EH (cell line): ENCODE measurements around the gene CHST15.

Experiments
- DNase-seq: peaks from one replicate; pipeline ENCODE4 v3.0.0-alpha.2; 2015; ENCODE audit warnings: low read depth

The CHST15 gene

DNA sequence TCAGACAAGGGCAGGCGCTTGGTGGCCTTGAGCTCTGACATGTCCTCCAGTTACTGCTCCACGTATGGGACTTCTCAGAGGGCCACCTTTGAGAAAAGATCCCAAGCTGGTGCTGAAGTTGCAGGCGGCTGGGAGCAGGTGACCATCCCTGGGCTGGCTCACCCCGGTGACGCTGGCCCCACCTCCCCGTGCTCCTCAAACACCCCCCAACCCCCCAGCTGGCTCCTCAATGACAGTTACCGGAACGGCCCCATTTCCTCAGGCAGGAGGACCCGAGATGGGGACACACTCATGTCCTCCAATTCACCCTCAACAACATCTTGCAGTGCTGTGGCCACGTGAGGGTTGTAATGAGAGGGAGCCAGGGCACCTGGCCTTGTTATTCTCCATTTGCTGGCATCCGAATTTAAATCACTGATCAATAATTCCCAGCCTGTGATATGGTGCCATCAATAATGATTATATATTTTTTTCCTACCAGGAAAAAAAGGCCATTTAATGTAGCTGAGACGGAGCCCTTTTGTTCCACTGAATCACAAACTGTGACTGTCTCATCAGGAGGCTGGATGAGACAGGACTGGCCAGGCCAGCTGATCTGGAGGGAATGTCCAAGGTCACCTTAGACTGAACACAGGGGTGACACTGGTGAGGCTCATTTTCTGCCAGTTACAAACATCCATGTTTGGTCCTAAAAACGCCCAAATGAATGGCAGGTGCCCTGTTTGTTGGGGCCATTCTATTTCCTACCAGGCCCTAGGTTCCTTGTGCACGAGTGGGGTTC, 64.5 kb downstream of the CHST15 start:
- DNase-seq: no peak

DNA sequence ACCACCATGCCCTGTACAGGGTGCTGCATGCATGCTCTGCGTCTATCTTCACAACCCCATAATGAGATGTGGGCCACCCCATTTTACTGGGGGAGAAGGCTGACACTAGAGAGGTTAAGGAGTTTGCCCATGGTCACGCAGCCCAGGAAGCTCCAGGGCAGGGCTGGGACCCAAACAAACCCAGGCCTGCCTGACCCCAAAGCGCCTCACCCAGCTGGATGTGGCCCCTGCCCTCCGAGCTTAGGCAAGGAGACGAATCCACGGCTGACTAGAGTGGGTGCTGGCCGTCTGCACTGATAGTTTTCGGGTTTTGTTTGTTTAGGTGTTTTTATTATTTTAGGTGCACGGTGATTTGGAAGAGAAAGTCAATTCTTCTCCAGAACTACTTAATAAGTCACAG, 65.7 kb downstream of the CHST15 start:
- DNase-seq: no peak

DNA sequence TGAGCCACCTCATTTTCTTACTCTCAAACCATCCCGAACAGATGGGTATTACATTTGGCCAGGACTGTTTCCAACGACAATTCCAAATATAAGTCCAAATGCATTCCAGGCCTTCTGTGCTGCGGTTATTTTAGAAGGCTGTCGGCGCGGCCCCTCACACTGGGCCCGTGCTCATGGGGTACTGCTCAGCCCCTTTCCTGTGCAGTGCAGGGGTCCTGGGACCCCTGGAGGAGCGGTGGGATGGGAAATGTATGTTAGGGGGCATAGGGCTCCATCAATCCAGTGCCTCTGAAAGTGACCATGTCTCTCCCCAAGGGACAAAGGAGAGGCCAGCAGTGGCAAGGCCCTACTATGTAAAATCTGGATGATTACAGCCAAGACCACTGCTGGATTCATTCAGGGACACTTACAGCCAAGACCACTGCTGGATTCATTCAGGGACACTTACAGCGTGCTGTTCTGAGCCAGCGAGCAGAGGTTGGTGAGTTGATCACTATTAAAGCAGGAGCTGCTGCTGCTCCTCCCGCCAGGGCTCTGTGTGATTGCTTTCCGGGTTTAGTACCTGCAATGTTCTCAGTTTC, 66.3 kb downstream of the CHST15 start:
- DNase-seq: no peak

DNA sequence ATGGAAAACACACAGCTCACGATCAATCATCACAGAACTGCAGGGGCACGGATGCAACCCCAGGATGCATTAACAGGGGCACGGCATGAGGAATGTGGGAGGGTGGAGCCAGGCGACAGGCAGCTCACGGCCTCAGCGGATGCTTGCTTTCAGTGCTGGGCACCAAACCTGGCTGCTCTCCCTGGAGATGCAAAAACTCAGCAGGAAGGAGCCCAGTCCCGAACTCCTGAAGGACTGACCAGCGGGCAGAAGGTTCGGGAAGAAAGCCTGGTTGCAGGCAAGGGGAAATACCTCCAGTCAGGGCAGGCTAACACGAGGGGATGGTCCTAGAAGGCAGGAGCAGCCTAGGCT, 66.8 kb downstream of the CHST15 start:
- no peak for DNase-seq

DNA sequence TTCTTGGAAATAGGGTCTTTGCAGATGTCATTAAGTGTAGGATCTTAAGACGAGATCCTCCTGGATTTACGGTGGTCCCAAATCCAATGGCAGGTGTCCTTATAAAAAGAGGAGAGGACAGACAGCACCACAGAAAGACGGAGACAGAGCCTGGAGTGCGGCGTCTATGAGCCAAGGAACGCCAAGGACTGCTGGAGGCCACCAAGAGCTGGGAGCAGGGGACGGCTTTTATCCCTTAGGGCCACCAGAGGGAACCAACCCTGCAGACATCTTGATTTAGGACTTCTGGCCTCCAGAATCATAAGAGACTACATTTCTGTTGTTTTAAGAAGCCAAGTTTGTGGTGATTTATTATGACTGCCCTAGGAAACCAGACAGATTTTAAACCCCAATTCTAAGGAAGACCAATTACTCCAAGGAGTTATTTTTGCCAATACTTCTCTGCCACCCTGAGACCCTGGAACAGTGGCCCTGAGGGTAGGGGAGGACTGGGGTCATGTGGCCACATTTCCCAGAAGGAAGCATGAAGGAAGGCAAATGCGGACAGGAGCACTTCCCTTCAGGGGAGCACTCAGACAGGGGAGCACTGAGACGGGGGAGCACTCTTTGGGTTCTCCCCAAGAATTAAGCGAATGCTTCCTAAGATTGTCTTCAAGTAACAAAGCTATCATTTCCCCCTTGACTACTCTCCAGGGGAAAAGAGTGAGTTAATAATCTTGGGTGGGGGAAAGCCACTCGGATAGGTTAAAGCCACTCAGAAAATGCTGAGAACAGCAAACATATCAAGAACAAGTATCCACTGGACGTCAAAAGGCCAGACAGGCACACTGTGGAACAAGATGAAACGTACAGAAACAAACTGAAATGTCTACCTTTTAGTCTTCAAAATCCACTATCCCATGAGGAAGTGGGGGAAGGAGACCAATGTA, 67.5 kb downstream of the CHST15 start:
- peak; percentile 61 for DNase-seq

DNA sequence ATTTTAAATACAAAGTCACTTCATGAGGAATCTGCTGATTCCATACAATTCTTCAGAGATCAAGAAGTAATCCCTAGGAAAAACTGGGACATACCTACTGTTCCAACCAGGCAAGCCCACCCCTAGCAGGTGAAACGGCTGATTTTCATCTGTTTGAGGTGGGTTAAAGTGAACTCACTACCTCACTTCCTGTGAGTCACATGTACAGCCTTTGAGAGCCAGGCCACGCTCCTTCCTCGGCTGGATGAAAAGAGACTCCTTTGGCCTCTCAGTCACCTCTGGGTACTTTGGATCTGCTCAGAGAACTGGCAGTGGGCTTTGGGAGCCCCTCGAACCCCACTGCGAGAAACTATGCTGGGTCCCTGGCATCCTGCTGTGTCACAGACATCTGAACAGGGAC, 68.2 kb downstream of the CHST15 start:
- DNase-seq: no peak

DNA sequence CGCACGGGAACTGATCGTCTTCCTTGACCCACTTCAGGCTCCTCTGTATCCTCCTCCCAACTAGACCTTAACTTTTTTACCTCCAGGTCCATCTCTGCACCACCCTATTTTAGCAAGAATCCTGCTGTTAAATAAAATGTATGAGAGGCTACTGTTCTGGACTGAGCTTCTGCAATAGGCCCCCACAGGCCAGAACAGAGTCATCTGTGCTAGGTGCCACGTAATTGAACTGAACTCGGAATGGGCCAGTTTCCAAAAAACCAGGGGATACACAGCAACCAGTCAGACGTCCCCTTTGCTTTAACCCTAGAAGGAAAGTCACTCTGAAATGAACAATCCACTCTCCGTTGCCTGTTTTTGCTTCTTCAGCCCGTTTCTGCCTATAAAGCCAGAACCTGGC, 71.3 kb downstream of the CHST15 start:
- DNase-seq: no peak

DNA sequence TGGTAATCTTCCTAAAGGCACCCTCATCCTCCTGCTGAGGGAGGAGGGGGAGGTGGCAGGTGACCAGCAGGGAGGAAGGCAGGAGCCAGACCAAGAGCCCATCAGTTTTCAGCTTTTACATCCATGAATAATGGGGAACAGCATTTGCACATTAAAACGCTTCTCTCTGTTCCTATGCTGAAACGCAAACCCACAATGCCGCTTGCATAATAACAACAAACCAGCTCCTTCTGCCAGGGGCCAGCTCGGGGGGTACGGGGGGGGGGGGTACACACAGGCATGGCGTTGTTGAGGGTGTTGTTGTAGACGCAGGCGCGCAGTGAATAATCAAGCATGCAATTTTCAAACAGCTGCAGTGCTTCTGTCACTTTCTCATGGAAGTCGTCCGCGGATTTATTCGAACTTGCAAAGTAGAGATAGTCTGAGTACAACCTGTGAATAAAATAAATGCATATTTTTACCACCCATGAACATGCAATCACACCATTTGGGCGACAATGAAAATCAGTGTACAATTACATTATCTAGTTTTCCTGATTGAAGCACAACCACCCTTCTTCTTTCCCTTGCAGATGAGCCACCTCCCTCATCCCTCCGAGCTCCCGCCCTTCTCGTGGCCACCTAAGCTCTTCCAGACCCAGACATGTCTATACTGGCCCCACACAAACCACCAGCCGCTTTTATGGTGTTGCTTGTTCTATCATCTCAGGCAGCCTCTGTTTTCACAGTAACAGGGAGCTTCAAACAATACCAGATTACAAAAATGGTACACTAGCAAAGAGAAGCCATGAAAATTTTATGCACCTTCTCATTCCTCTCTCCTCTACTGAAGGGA, 72.2 kb downstream of the CHST15 start:
- DNase-seq: no peak

GRCh38 chr10:124019886-124020797, 73.3 kb downstream of the CHST15 start:
- DNase-seq: no peak

DNA sequence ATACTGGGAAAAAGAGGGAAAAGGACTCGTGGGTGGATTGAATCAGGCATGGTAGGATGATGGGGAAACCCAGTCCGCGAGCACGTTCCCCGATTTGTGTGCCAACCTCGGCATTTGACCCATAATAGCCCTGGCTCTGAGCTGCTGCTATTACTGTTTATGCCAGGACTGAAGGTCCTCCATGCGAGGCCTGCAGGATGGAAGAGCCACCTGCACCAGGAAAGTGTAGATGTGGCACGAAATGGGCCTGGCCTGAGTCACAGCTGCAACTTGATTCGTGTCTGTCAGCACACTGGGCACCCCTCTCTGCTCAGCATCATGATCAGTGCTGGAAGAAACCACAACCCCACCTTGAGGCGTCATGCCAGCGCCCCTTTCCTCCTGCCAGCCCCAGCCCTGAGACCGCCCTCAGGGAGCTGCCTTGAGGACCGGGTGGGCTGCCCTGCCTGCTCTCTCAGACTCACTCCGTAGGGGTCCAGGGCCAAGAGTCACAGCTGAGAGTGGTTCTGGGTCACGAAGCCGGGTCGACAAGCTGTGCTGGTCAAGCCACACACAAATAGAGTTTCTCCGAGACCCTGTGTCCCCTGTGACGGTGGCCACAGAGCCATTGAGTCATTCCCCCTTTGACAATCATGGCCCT, 74.4 kb downstream of the CHST15 start:
- DNase-seq: no peak

DNA sequence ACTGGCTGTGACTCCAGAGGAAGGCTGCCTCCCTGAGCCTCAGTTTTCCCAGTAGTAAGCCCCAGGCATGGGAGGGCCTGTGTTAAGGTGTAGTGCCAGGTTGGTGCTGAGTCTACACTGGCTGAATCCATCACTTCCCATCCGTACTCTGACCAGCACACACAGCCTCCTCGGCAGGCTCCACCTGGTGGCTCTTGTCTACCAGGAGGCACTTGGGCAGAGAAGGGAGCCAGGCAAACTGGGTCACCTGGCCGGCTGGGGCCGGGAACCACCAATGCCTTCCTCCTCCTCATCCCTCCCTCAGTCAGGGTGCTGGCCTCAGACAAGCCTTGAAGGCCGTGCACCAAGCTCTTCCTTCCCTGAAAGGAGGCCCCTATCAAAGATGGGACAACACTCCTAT, 75.7 kb downstream of the CHST15 start:
- no peak for DNase-seq

DNA sequence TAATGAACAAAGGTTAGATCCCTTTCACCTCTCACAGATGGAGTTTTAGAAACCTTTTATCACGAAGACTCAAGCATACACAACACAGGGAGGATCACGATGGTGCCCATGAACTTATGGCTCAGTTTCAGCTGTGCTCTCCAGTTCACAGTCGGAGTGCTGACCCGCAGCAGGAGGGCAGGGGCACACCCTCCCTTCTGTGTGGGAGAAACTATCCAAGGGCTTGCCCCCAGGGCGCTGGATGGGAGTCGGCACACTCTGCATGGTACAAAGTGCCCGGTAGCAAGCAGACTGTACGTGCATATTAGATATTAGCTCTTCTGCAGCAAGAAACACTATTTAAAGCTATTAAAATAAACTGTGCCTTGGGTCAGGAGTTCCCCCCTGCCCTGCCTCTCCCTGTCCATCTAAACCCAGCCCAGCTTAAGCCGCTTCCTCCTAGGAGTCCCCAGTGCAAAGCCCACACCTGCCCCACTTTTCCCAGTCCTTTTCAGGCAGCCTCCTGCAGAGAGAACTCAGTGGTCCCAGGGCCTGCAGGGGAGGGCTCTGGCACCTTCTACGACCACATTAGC, 76.5 kb downstream of the CHST15 start:
- no peak for DNase-seq

DNA sequence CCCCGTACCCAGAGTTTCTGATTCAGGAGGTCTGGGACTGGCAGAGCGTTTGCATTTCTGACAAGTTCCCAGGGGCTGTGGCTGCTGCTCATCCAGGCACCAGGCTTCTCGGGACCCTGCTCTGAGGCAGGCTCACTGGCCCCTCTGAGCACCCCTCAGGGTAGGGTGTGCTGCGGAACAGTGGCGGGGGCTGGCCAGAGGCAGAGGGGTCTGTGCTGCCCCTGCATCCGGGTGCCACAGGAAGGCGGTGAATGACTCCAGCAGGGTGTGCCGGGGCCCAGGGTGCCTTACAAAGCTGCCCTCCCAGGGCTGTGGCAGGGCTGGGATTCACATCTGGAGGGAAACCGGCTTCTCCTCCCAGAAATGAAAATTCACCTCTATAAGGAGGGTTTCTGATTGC, 77.4 kb downstream of the CHST15 start:
- DNase-seq: no peak

- no peak for DNase-seq
Observed at GRCh38 chr10:124014416-124015154, 78.8 kb downstream of the CHST15 start.

- DNase-seq: no peak
Observed at GRCh38 chr10:124013916-124014315, 79.5 kb downstream of the CHST15 start.

DNA sequence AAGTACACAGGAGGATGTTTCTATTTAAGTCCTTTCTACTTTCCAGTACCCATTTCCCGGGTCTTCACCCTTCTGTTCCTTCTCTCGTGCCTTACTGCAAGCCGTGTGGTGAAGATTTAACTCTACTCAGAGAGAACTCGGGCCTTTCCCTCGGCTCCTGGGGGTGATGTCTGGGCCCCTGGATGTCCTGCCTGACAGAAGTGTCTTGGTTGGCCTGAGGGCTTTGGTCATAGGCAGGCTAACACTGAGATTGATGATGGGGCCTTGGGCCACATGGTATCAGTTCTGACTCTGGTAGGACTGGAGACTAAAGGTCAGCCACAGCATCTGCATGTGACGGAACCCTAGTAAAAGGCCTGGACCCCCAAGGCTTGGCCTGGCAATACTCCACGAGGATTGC, 80.4 kb downstream of the CHST15 start:
- no peak for DNase-seq

- no peak for DNase-seq
Observed at GRCh38 chr10:124012583-124012982, 80.8 kb downstream of the CHST15 start.

DNA sequence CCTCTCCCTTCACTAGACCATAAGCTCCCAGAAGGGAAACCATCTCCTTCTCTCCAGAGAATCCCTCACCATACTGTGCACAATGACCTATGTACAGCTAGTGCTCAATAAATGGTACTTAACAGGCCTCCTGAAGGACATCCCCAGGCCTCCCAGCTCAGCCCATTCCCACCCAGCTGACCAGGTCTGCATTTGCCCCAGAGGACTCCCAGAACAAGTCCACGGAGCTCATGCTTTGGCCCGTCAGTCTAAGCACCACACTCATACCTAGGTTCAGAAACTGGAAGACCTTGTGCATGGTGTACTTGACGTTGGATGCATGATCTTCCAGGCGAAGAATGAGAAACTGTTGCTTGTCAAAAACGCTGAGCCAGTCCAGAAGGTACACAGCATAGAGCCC, 81.3 kb downstream of the CHST15 start:
- DNase-seq: no peak

DNA sequence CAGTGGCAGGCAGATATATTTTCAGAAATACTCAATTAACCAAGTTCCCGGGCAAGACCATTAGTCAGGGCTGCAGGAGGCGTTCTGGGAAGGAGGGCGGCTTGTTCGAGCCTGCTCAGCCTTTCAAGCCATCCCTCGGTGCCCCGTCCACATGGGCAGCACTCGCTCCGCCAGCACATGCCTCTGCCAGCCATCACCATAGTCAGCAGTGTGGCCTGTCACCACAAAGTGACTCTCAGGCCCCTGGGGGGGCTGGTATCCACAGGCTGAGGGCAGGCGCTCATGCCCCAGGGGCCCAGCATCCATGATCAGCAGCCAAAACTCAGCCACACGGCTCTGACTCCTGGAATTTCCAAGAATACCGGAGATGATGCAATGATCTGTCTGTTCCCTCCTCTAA, 81.9 kb downstream of the CHST15 start:
- DNase-seq: peak; percentile 9
